ENCODE data around the gene PRR5L. TPM values are rescaled to one million over a fixed set of nuclear protein-coding genes. Genes with fewer than 3 reads are reported as not detected.

The PRR5L gene
- total RNA-seq, 1 donor from 2014 or later, result 2.1 TPM

- no peak for ATAC-seq
Measured at GRCh38 chr11:36403661-36404060, 107.6 kb downstream of the PRR5L start.

- ATAC-seq, result no peak
Measured at GRCh38 chr11:36404831-36405230, 108.7 kb downstream of the PRR5L start.

DNA sequence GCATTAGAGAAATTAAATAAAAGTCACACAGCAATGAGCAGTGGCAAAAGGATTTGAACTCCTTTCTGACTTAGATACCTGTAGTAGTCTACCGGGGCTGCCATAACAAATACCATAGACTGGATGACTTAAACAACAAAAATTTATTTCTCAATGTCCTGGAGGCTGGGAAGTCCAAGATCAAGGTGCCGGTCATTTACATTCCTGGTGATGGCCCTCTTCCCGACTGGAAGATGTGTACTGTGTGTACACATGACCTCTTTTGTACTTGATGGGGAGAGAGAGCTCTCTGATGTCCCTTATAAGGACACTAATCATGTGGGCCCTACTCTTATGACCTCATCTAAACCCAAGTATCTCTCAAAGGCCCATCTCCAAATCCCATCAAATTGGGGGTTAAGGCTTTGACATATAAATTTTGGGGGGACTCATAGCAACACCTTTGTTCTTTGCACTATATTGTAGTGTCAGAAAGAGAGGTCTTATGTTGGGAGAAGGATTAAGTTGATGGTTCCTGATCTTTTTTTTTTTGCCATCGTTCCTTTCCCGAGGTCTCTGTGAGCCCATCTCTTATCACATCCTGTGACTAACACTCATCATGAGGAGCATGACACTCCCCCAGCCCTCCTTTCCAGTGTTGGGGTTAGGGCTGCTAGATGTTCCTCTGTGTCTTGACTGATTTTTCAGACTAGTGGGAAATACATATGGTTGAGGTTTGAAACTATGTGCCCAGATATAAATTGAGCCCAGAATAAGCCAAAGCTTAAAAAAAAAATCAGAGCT, 109.7 kb downstream of the PRR5L start:
- ATAC-seq, result no peak

DNA sequence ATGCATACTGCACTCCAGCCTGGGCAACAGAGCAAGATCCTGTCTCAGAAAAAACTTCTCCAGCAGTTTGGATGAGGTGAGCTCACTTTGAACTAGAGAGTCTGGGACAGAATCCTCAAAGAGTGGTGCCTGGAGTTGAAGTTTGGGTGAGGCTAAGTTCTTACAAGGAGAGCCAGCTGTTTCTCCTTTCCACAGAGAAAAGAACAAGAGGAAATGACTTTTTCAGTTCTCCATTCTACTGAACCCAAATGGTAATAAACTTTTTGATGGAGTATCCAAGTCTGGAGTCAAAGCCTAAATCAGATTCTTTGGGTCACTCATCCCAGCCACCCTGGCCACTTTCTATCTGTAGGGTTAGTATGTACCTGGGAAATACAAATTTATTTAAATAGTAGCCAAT, 111.3 kb downstream of the PRR5L start:
- ATAC-seq, result no peak

GRCh38 chr11:36408498-36409136, 112.5 kb downstream of the PRR5L start:
- no peak for ATAC-seq

GRCh38 chr11:36409152-36409816, 113.2 kb downstream of the PRR5L start:
- ATAC-seq, result no peak

DNA sequence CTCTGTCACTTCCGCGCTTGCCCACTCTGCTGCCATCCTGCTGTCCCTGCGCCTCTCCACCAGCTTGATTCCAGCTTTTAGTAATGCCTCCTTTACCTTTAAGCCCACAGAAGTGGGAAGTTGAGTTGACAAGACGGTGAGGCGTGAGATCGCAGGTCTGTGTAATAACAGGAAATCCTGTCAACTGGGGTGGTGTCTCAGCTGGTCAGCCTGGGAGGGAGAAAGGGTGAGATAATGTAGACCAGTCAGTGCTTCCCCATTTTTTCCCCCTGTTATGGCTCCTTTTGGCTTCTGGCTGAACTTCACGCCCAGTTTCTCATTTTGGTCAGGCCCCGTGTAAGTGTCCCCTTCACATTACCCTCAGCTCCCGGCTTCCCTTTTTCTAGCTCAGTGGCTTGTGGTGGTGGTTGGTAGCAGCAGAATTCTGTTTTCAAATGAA, 115.1 kb downstream of the PRR5L start:
- peak; percentile 60 for ATAC-seq

- no peak for ATAC-seq
Measured at GRCh38 chr11:36412781-36413383, 116.8 kb downstream of the PRR5L start.

DNA sequence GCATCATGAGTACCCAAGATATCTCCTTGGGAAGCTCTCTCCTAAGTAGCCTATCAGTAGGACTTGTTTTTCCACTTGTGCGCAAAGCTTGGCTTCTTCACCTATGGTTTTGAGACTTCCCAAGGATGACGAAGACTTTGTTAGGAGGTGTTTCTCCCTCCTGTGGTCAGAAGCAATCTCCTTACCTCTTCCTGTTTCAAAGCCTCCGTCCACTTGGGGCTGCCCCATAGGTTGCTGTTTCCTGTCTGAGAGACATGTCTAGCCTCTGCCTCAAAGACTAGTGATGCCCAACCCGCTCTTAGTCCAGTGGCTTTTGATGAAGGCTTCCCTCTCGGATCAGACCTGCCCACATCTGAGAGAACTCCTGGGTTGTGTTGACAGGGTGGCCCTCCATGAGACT, 121.1 kb downstream of the PRR5L start:
- ATAC-seq, result no peak

GRCh38 chr11:36419791-36420424, 123.8 kb downstream of the PRR5L start:
- ATAC-seq, result no peak

DNA sequence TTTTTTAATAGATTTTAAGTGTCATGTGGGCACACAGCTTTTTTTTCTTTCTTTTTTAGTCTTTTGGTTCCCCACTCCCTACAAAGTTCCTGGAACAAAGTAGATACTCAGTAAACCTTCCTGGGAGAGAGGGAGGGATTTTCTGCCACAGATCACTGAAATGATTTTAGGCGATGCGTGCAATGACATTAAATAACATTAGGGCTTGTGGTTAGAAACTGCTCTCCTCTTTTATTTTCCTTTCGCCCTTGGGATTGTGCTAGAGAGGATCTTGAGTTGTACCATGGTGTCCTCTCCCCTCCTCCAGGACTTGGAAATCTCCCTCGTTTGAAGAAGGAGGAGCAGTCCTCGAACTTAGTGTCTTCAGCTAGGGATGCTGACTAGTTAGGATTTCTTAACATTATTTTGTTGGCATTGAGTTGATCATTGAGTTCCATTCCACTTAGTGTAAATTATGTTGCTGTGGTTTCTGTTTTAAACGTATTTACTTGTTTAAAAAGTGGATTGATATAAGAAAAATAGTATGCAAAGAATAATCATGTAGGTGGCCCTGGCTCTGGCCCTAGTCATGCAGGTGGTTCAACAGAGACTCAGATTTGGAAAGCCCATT, 125.6 kb downstream of the PRR5L start:
- no peak for ATAC-seq

DNA sequence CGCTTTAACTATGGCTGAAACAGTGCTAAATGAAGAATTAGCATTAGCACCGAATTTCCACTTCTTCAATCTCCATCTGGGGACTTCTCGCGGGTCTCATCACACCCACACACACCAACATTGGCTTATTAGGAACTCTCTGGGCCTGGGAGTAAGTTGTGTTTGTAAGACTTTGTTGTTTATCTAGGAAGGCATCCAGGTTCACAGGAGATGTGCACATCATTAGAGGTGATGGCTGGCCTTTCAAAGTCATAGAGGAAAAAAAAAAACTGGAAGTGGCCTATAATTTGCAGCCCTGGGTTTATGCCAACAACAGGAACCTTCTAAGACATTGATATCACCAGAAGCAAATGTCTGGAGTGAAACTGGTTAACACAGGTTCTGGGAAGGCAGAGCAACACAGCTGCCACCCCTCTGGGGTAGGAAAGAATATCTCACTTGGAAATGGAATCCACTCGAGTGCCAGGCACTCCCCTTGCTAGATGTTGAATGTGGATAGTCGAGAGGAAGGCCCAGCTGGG, 129.5 kb downstream of the PRR5L start:
- no peak for ATAC-seq

- no peak for ATAC-seq
Measured at GRCh38 chr11:36426226-36426848, 130.2 kb downstream of the PRR5L start.

- ATAC-seq, result no peak
Measured at GRCh38 chr11:36427079-36427478, 131.0 kb downstream of the PRR5L start.

DNA sequence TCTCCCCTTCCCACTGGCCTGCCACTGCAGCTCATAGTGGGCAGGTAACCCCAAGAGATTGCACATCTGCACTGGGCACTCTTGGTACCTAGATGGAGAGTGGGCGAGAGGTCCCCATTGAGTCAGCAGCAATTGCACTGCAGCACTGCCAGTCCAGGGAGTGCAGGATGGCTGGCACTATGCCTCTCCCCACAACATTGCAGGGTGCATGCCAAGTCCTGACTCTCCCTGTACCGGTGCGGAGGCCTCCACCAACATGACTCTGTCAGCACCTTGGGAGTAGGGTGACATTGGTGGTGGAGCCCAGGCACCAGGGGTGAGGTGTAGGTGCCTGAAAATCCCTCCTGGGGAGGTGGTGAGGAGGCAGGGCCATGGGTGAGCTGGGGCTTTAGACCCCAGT, 131.8 kb downstream of the PRR5L start:
- ATAC-seq, result no peak

GRCh38 chr11:36431429-36432092, 135.5 kb downstream of the PRR5L start:
- ATAC-seq, result peak; percentile 99

DNA sequence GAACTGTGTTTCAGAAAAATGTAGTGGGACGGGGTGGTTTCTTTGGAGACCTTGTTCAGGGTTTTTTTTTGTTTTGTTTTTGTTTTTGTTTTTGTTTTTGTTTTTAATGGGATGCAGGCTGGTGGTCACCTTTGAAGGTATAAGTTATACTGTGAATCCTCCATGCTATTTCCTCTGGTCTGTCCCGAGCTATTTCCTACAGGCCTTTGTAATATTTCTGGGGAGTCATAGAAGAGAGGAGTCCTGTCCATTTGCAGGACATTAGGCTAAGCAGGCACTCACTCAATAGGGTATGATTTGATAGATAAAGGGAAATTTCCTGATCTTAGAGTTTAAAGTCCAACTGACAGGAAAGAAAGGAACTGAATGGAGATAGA, 136.0 kb downstream of the PRR5L start:
- ATAC-seq, result no peak

GRCh38 chr11:36432738-36433137, 136.7 kb downstream of the PRR5L start:
- no peak for ATAC-seq

GRCh38 chr11:36436064-36436463, 140.0 kb downstream of the PRR5L start:
- ATAC-seq, result no peak

DNA sequence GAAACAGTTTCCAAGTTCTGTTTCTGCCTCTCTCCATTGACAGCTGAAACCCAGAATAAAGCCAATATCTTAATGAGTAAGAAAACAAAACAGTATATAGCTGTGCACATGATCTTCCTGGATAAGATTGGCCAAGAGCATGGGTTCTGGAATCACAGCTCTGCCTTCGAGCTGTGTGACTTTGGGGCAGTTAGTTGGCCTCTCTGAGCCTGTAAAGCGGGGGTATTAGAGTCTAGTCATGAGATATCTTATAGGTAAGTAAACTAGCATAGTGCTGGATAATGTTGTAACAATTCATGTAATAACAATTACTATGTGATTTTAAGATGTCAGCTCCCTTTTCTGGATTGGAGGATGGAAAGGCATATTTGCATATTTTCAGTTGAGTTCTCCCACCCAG, 140.5 kb downstream of the PRR5L start:
- no peak for ATAC-seq

DNA sequence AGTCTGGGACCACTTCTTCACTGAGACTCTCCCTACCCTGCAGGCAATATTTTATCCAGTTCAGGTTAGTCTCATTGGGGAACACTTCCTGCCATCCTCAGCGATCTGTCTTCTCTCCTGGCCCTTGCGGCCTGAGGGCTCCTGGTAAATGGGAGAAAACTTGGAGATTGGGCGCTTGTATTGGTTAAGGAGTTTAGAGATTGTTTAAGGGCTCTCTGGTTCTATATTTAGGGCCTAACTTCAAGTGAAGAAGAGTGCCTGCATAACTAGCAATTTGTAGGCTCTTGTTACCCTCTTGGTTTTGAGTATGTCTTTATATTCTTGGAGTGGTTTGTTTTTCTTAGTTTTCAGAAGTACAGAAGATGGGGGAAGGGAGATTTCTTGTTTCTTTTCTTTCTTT, 141.3 kb downstream of the PRR5L start:
- ATAC-seq, result no peak

Data from esophagus mucosa (tissue), 1 donor.